SK-N-SH (cell line): ENCODE measurements around the gene GRIN2A. TPM values are rescaled to one million over a fixed set of nuclear protein-coding genes. Genes with fewer than 3 reads are reported as not detected.

ENCODE experiments used
- CTCF ChIA-PET: fragments of 300-600, 350-600 bp; formaldehyde crosslinking; extraction: SDS; loops from one replicate; lab custom pipeline; 2021; lab: Yijun Ruan, JAX
- POLR2A ChIA-PET: fragments of 350-600 bp; sonication (Branson Sonifier 250); formaldehyde crosslinking; extraction: SDS; loops from one replicate; lab custom pipeline; 2020; ENCODE audit warnings: antibody characterized with exemption, inconsistent platforms; lab: Yijun Ruan, JAX
- DNase-seq: peaks from one replicate; pipeline ENCODE4 v3.0.0; 2012
- H2AFZ ChIP-seq: fragments of 200-600 bp; sonication (generic); 2 replicates; pipeline ENCODE4 v1.8.1; 2016; ENCODE audit warnings: antibody characterized with exemption, mild to moderate bottlenecking, low read depth
- H3F3A ChIP-seq: fragments of 200-600 bp; sonication (generic); replicated peaks from 2 replicates; pipeline ENCODE3; 2016; ENCODE audit warnings: antibody characterized with exemption, mild to moderate bottlenecking; ENCODE audit not compliant: insufficient read depth
- H3K27ac ChIP-seq, 2 experiments: fragments of 200-500 bp in 1 of 2; fragments of 200-600 bp in 1 of 2; sonication (Bioruptor generic) in 1 of 2; sonication (generic), shearing (Covaris generic) in 1 of 2; 2 replicates each; pipeline versions ENCODE4 v1.5.1 to v1.6.1; 2014 to 2016; ENCODE audit warnings: low read depth in 2 of 2, inconsistent platforms in 1 of 2, low read length in 1 of 2, mild to moderate bottlenecking in 1 of 2, mixed read lengths in 1 of 2
- H3K27me3 ChIP-seq: fragments of 200-600 bp; sonication (generic), shearing (Covaris generic); 2 replicates; pipeline ENCODE4 v1.6.1; 2016; ENCODE audit warnings: mixed run types; ENCODE audit not compliant: insufficient read depth
- H3K36me3 ChIP-seq, 2 experiments: fragments of 200-500 bp in 1 of 2; fragments of 200-600 bp in 1 of 2; sonication (Bioruptor generic) in 1 of 2; sonication (generic) in 1 of 2; replicated peaks in 1 of 2; 2 replicates each; pipeline versions ENCODE3 to v1.5.1; 2014 to 2016; ENCODE audit warnings: low read length in 1 of 2, mild to moderate bottlenecking in 1 of 2; ENCODE audit not compliant: insufficient read depth in 2 of 2, control insufficient read depth in 1 of 2
- H3K4me1 ChIP-seq, 2 experiments: fragments of 200-500 bp in 1 of 2; fragments of 200-600 bp in 1 of 2; sonication (Bioruptor generic) in 1 of 2; sonication (generic), shearing (Covaris generic) in 1 of 2; 2 replicates each; pipeline versions ENCODE4 v1.5.1 to v1.6.1; 2014 to 2016; ENCODE audit warnings: low read depth in 1 of 2, low read length in 1 of 2, mixed run types in 1 of 2; ENCODE audit not compliant: insufficient read depth in 2 of 2, control insufficient read depth in 1 of 2
- H3K4me2 ChIP-seq: fragments of 200-600 bp; sonication (generic), shearing (Covaris generic); 2 replicates; pipeline ENCODE4 v1.6.1; 2017; ENCODE audit warnings: mixed run types
- H3K4me3 ChIP-seq, 2 experiments: fragments of 200-500 bp in 1 of 2; fragments of 200-600 bp in 1 of 2; sonication (Bioruptor generic) in 1 of 2; sonication (generic), shearing (Covaris generic) in 1 of 2; 2 replicates each; pipeline versions ENCODE4 v1.5.1 to v1.8.1; 2014 to 2016; ENCODE audit warnings: low read depth in 2 of 2, inconsistent platforms in 1 of 2, low read length in 1 of 2, mild to moderate bottlenecking in 1 of 2, mixed read lengths in 1 of 2, moderate library complexity in 1 of 2
- H3K79me2 ChIP-seq: fragments of 200-600 bp; sonication (generic); 2 replicates; pipeline ENCODE4 v1.8.1; 2017; ENCODE audit warnings: mild to moderate bottlenecking; ENCODE audit not compliant: insufficient read depth
- H3K9ac ChIP-seq: fragments of 200-600 bp; sonication (generic); 2 replicates; pipeline ENCODE4 v1.6.1; 2017; ENCODE audit warnings: mixed run types
- H3K9me2 ChIP-seq: fragments of 200-600 bp; sonication (generic); 2 replicates; pipeline ENCODE4 v1.6.1; 2017; ENCODE audit warnings: mixed run types
- H3K9me3 ChIP-seq: fragments of 200-600 bp; sonication (generic); 2 replicates; pipeline ENCODE4 v1.6.1; 2017; ENCODE audit warnings: mixed run types, mild to moderate bottlenecking, moderate library complexity
- H4K20me1 ChIP-seq: fragments of 200-600 bp; sonication (generic); 2 replicates; pipeline ENCODE4 v1.6.1; 2017; ENCODE audit warnings: mild to moderate bottlenecking, mixed run types; ENCODE audit not compliant: insufficient read depth
- CHD2 ChIP-seq: fragments of 150-350 bp; IDR thresholded peaks from 2 replicates; pipeline ENCODE4 v1.6.1; 2018; ENCODE audit warnings: low read length; ENCODE audit not compliant: partially characterized antibody
- EP300 ChIP-seq, 2 experiments: IDR thresholded peaks; 2 replicates each; pipeline versions ENCODE4 v1.4.0 to v1.6.1; 2012; ENCODE audit warnings: borderline replicate concordance in 1 of 2, low read depth in 1 of 2, low read length in 1 of 2
- FOSL2 ChIP-seq: IDR thresholded peaks from 2 replicates; pipeline ENCODE4 v1.4.0; 2012; ENCODE audit warnings: low read depth, mild to moderate bottlenecking, moderate library complexity, borderline replicate concordance
- GATA2 ChIP-seq: sonication (generic); formaldehyde crosslinking; IDR thresholded peaks from 2 replicates; pipeline ENCODE4 v1.5.0; 2020; ENCODE audit warnings: mild to moderate bottlenecking, missing genetic modification reagents
- IRF3 ChIP-seq: fragments of 150-350 bp; IDR thresholded peaks from 2 replicates; pipeline ENCODE4 v1.6.1; 2016; ENCODE audit warnings: mild to moderate bottlenecking, low read depth, low read length
- JUND ChIP-seq: IDR thresholded peaks from 2 replicates; pipeline ENCODE4 v1.4.0; 2012
- MAX ChIP-seq: IDR thresholded peaks from 2 replicates; pipeline ENCODE4 v1.4.0; 2012; ENCODE audit warnings: low read depth
- PBX3 ChIP-seq: IDR thresholded peaks from 2 replicates; pipeline ENCODE4; 2012
- RFX5 ChIP-seq: IDR thresholded peaks from 2 replicates; pipeline ENCODE4 v1.6.1; 2012; ENCODE audit warnings: mild to moderate bottlenecking, improper control_type of control experiment, low read length
- SIN3A ChIP-seq: IDR thresholded peaks from 2 replicates; pipeline ENCODE4 v1.6.1; 2012; ENCODE audit warnings: low read depth, mild to moderate bottlenecking, low read length, moderate library complexity, borderline replicate concordance
- TAF1 ChIP-seq: IDR thresholded peaks from 2 replicates; pipeline ENCODE4 v1.6.1; 2012; ENCODE audit warnings: low read depth, mild to moderate bottlenecking, low read length, moderate library complexity, borderline replicate concordance
- TEAD4 ChIP-seq: IDR thresholded peaks from 2 replicates; pipeline ENCODE4 v1.4.0; 2012; ENCODE audit warnings: mild to moderate bottlenecking, borderline replicate concordance; ENCODE audit not compliant: insufficient read depth
- ZBTB33 ChIP-seq: IDR thresholded peaks from 2 replicates; pipeline ENCODE4 v1.4.0; 2012; ENCODE audit warnings: low read depth, borderline replicate concordance
- WGBS: methylation state at CpG from one replicate; pipeline ENCODE4 v1.1.6; 2017; ENCODE audit warnings: low lambda C conversion rate; 5-methylcytosine and 5-hydroxymethylcytosine counted together
- polyA plus RNA-seq, 3 experiments: library from polyadenylated mRNA; depleted of rRNA; stranded (reverse); fragments of >200 nt; gene quantifications; 2 replicates each; pipeline ENCODE4 v1.2.3, GENCODE V29; 2012

The GRIN2A gene
- polyA plus RNA-seq, 1 of the 3 experiments (the other 2 are of a cell fraction): not detected

- ChIA-PET POLR2A (no interaction called here), CTCF (no interaction called here)
- 13% methylated on average over 3 of the region's 3 CpGs for WGBS
- no peak overlapping the region for H3K4me2 ChIP-seq
- no peak overlapping the region for H2AFZ ChIP-seq
- DNase-seq: no peak
- H3K79me2 ChIP-seq: no peaks in the 10 kb centered on the region
- H3K27ac ChIP-seq: no peak overlapping the region
- no peaks in the 10 kb centered on the region for H3K4me1 ChIP-seq
- H3K9me3 ChIP-seq: no peaks in the 10 kb centered on the region
- no peak overlapping the region for H3K9ac ChIP-seq
- H3K9me2 ChIP-seq: no peaks in the 10 kb centered on the region
- no peaks in the 10 kb centered on the region for H3K27me3 ChIP-seq
- H3K36me3 ChIP-seq: no peaks in the 10 kb centered on the region
- H4K20me1 ChIP-seq: no peaks in the 10 kb centered on the region
- TF ChIP-seq TEAD4 (no peak), MAX (no peak)
- TF ChIP-seq, all 33 proteins: peak for 0
- Histone ChIP-seq H3K4me3 (no peak overlapping the region), H3F3A (no peaks in the 10 kb centered on the region)
Measured at GRCh38 chr16:10020866-10021265, 161.4 kb downstream of the GRIN2A start.

GRCh38 chr16:10016752-10017151, 165.5 kb downstream of the GRIN2A start:
- Histone ChIP-seq H3K9me2 (no peaks in the 10 kb centered on the region), H2AFZ (no peak overlapping the region), H3K9ac (no peak overlapping the region), H3F3A (no peaks in the 10 kb centered on the region), H3K36me3 (no peaks in the 10 kb centered on the region), H3K4me3 (no peak overlapping the region), H3K79me2 (no peaks in the 10 kb centered on the region), H3K27ac (no peak overlapping the region), H3K9me3 (no peaks in the 10 kb centered on the region), H4K20me1 (no peaks in the 10 kb centered on the region), H3K4me1 (no peaks in the 10 kb centered on the region), H3K4me2 (no peak overlapping the region), H3K27me3 (no peaks in the 10 kb centered on the region)
- WGBS: 5% methylated on average over 3 of the region's 3 CpGs
- POLR2A ChIA-PET: no interaction called here
- no peak for TF ChIP-seq CHD2
- TF ChIP-seq IRF3: no peak
- no peak for TF ChIP-seq JUND
- TF ChIP-seq SIN3A: no peak
- no peak for TF ChIP-seq RFX5
- no peak for TF ChIP-seq ZBTB33
- TF ChIP-seq FOSL2: no peak
- TF ChIP-seq EP300 (IDR thresholded peaks at IDR 0.05; ENCODE audit: borderline replicate concordance in 1 of 2, low read depth in 1 of 2, low read length in 1 of 2): no peak
- TF ChIP-seq PBX3: no peak
- TF ChIP-seq GATA2: no peak
- no peak for TF ChIP-seq TAF1
- TF ChIP-seq MAX: no peak
- CTCF ChIA-PET: no interaction called here
- no peak for DNase-seq
